Gastroesophageal sphincter (tissue), 4 donors: ENCODE measurements around the gene CNNM1. TPM values are rescaled to one million over a fixed set of nuclear protein-coding genes. Genes with fewer than 3 reads are reported as not detected.

ENCODE experiments used
- ATAC-seq: fragments of 150-250 bp; one replicate; pipeline ENCODE4 v1.9.1; 2016; ENCODE audit warnings: mild to moderate bottlenecking, moderate library complexity
- H3K27ac ChIP-seq, 4 donors: fragments of 200-600 bp; sonication (generic) in 3 of 4; 1 replicate in 3 of 4; 2 replicates in 1 of 4; pipeline ENCODE4 v1.5.1; 2016 to 2019
- H3K27me3 ChIP-seq: fragments of 200-600 bp; sonication (generic); one replicate; pipeline ENCODE4 v1.5.1; 2019
- H3K36me3 ChIP-seq, 2 donors: fragments of 200-600 bp; sonication (generic); one replicate each; pipeline ENCODE4 v1.5.1; 2019; ENCODE audit warnings: control low read depth in 1 of 2
- H3K4me1 ChIP-seq, 3 donors: fragments of 200-600 bp; sonication (generic); 1 replicate in 2 of 3; 2 replicates in 1 of 3; pipeline ENCODE4 v1.5.1; 2016 to 2019; ENCODE audit warnings: control low read depth in 2 of 3
- H3K4me3 ChIP-seq, 2 donors: fragments of 200-600 bp; sonication (generic); one replicate each; pipeline ENCODE4 v1.5.1; 2019; ENCODE audit warnings: mild to moderate bottlenecking in 1 of 2, moderate library complexity in 1 of 2
- H3K9me3 ChIP-seq, 3 donors: fragments of 200-600 bp; sonication (generic); one replicate each; pipeline ENCODE4 v1.5.1; 2017 to 2019; ENCODE audit warnings: control low read depth in 2 of 3
- CTCF ChIP-seq, 4 experiments: fragments of 200-600 bp in 2 of 4; fragments of 450-650 bp in 2 of 4; sonication (generic) in 1 of 4; IDR thresholded peaks; one replicate each; pipeline ENCODE4 v1.5.1; 2017 to 2019; ENCODE audit warnings: antibody characterized with exemption in 4 of 4, mild to moderate bottlenecking in 2 of 4, moderate library complexity in 2 of 4
- EP300 ChIP-seq: sonication (generic); formaldehyde crosslinking; IDR thresholded peaks from one replicate; pipeline ENCODE4 v1.6.1; 2017; ENCODE audit warnings: antibody characterized with exemption, mild to moderate bottlenecking
- POLR2A ChIP-seq, 2 donors: fragments of 450-650 bp; IDR thresholded peaks; one replicate each; pipeline ENCODE4 v1.6.1; 2017; ENCODE audit warnings: antibody characterized with exemption in 2 of 2, mild to moderate bottlenecking in 2 of 2, moderate library complexity in 1 of 2
- POLR2AphosphoS5 ChIP-seq: sonication (generic); formaldehyde crosslinking; IDR thresholded peaks from one replicate; pipeline ENCODE4 v1.6.1; 2017; ENCODE audit warnings: antibody characterized with exemption
- WGBS, 2 donors: methylation state at CpG; one replicate each; pipeline ENCODE4 v1.1.5; 2018; ENCODE audit warnings: low coverage in 1 of 2; 5-methylcytosine and 5-hydroxymethylcytosine counted together
- total RNA-seq, 4 donors: library from RNA; depleted of rRNA; stranded (reverse); fragments of >200 nt; gene quantifications; one replicate each; pipeline ENCODE4 v1.1.0, GENCODE V29; 2016

Gene CNNM1
- total RNA-seq, 4 donors from 2014 or later, result 1.9 to 3.1 (median 3.0) TPM

GRCh38 chr10:99411546-99411945 is 82.4 kb downstream of the CNNM1 start:
- WGBS, 2 donors, result 76 to 87% methylated on average over 2 of the region's 2 CpGs
- Histone ChIP-seq H3K27ac (no peak overlapping the region), H3K4me1 (peaks cover 0 to 18% (median 0%) of the 10 kb centered on the region in 3 donors), H3K36me3 (peaks cover 0 to 23% of the 10 kb centered on the region in 2 donors), H3K9me3 (no peaks in the 10 kb centered on the region), H3K4me3 (no peak overlapping the region), H3K27me3 (no peaks in the 10 kb centered on the region)
- ATAC-seq, result no peak
- no peak for TF ChIP-seq POLR2AphosphoS5
- TF ChIP-seq POLR2A (IDR thresholded peaks at IDR 0.05), result no peak
- TF ChIP-seq CTCF (IDR thresholded peaks at IDR 0.05), result no peak
- TF ChIP-seq EP300, result no peak

GRCh38 chr10:99412099-99412498 is 82.9 kb downstream of the CNNM1 start:
- 92% methylated on average over 1 of the region's 1 CpG; no CpG with 5 or more reads in 1 of the 2 donors for WGBS, 2 donors
- H3K27ac ChIP-seq, result no peak overlapping the region
- TF ChIP-seq POLR2AphosphoS5, result no peak
- TF ChIP-seq CTCF (IDR thresholded peaks at IDR 0.05), result no peak
- TF ChIP-seq EP300, result no peak
- no peak for TF ChIP-seq POLR2A (IDR thresholded peaks at IDR 0.05)
- peaks cover 0 to 18% (median 0%) of the 10 kb centered on the region in 3 donors for H3K4me1 ChIP-seq
- H3K4me3 ChIP-seq, result no peak overlapping the region
- no peak for ATAC-seq
- no peaks in the 10 kb centered on the region for H3K9me3 ChIP-seq
- no peaks in the 10 kb centered on the region for H3K27me3 ChIP-seq
- peaks cover 0 to 18% of the 10 kb centered on the region in 2 donors for H3K36me3 ChIP-seq

GRCh38 chr10:99418910-99419624 is 89.9 kb downstream of the CNNM1 start:
- Histone ChIP-seq H3K4me3 (no peak overlapping the region), H3K9me3 (no peaks in the 10 kb centered on the region), H3K27me3 (no peaks in the 10 kb centered on the region), H3K4me1 (no peaks in the 10 kb centered on the region), H3K36me3 (peaks cover 0 to 35% of the 10 kb centered on the region in 2 donors), H3K27ac (no peak overlapping the region)
- no peak for ATAC-seq
- TF ChIP-seq POLR2AphosphoS5 (no peak), CTCF (IDR thresholded peaks at IDR 0.05) (no peak), EP300 (no peak), POLR2A (IDR thresholded peaks at IDR 0.05) (no peak)

GRCh38 chr10:99419688-99420087 is 90.5 kb downstream of the CNNM1 start:
- no peak for TF ChIP-seq CTCF (IDR thresholded peaks at IDR 0.05)
- no peak for TF ChIP-seq POLR2A (IDR thresholded peaks at IDR 0.05)
- no peak for TF ChIP-seq POLR2AphosphoS5
- TF ChIP-seq EP300, result no peak
- H3K27ac ChIP-seq, result no peak overlapping the region
- ATAC-seq, result no peak

GRCh38 chr10:99421233-99421739 is 92.1 kb downstream of the CNNM1 start:
- Histone ChIP-seq H3K9me3 (no peaks in the 10 kb centered on the region), H3K36me3 (peaks cover 0 to 54% of the 10 kb centered on the region in 2 donors), H3K27ac (no peak overlapping the region), H3K27me3 (no peaks in the 10 kb centered on the region), H3K4me3 (no peak overlapping the region), H3K4me1 (no peaks in the 10 kb centered on the region)
- no peak for ATAC-seq
- TF ChIP-seq CTCF (IDR thresholded peaks at IDR 0.05) (no peak), EP300 (no peak), POLR2A (IDR thresholded peaks at IDR 0.05) (no peak), POLR2AphosphoS5 (no peak)
- WGBS, 2 donors, result 93 to 100% methylated on average over 2 to 3 of the region's 3 CpGs

More at GRCh38 chr10:99419688-99420087, 90.5 kb downstream of the CNNM1 start:
- Histone ChIP-seq H3K4me1 (no peaks in the 10 kb centered on the region), H3K36me3 (peaks cover 0 to 38% of the 10 kb centered on the region in 2 donors), H3K9me3 (no peaks in the 10 kb centered on the region), H3K4me3 (no peak overlapping the region), H3K27me3 (no peaks in the 10 kb centered on the region)
- WGBS, 2 donors, result 92% methylated on average over 2 of the region's 2 CpGs; no CpG with 5 or more reads in 1 of the 2 donors
